DOHH2 (cell line): ENCODE data around the gene ANKMY1.

Experiments used
- H3F3A ChIP-seq: fragments of 200-600 bp; sonication (generic), shearing (Covaris generic); 2 replicates; pipeline ENCODE4 v1.6.0; 2016; ENCODE audit warnings: antibody characterized with exemption, mild to moderate bottlenecking; ENCODE audit not compliant: control insufficient read depth, insufficient read depth
- H3K27ac ChIP-seq: fragments of 200-600 bp; sonication (generic); 2 replicates; pipeline ENCODE4 v1.5.1; 2014; ENCODE audit warnings: low read depth, mild to moderate bottlenecking, low read length, moderate library complexity
- H3K27me3 ChIP-seq: fragments of 200-600 bp; sonication (generic); 2 replicates; pipeline ENCODE4 v1.6.1; 2014; ENCODE audit warnings: mild to moderate bottlenecking, low read length, mixed read lengths; ENCODE audit not compliant: control insufficient read depth
- H3K36me3 ChIP-seq: fragments of 200-600 bp; sonication (generic); 2 replicates; pipeline ENCODE4 v1.6.1; 2014; ENCODE audit warnings: mild to moderate bottlenecking, low read length, moderate library complexity, mixed read lengths; ENCODE audit not compliant: control insufficient read depth
- H3K4me1 ChIP-seq: fragments of 200-600 bp; sonication (generic); 2 replicates; pipeline ENCODE4 v1.6.1; 2014; ENCODE audit warnings: mild to moderate bottlenecking, low read length, mixed read lengths; ENCODE audit not compliant: control insufficient read depth
- H3K4me2 ChIP-seq: fragments of 200-600 bp; sonication (generic); 2 replicates; pipeline ENCODE4 v1.6.0; 2014; ENCODE audit warnings: mild to moderate bottlenecking, low read length, moderate library complexity
- H3K4me3 ChIP-seq: fragments of 200-600 bp; sonication (generic); 2 replicates; pipeline ENCODE4 v1.5.1; 2014; ENCODE audit warnings: mild to moderate bottlenecking, low read length, mixed read lengths
- H3K79me2 ChIP-seq: fragments of 200-600 bp; sonication (generic); 2 replicates; pipeline ENCODE4 v1.6.1; 2014; ENCODE audit warnings: mild to moderate bottlenecking, low read length, mixed read lengths; ENCODE audit not compliant: control insufficient read depth
- H3K9me2 ChIP-seq: fragments of 200-600 bp; sonication (generic); replicated peaks from 2 replicates; pipeline ENCODE4 v1.6.1; 2014; ENCODE audit warnings: mild to moderate bottlenecking, low read length, mixed read lengths; ENCODE audit not compliant: control insufficient read depth
- H3K9me3 ChIP-seq: fragments of 200-600 bp; sonication (generic); 2 replicates; pipeline ENCODE4 v1.6.1; 2014; ENCODE audit warnings: antibody characterized with exemption, low read length, mixed read lengths; ENCODE audit not compliant: control insufficient read depth, insufficient read depth
- H4K20me1 ChIP-seq: fragments of 200-600 bp; sonication (generic); 2 replicates; pipeline ENCODE4 v1.6.0; 2014; ENCODE audit warnings: low read depth, mild to moderate bottlenecking, antibody characterized with exemption, low read length, moderate library complexity; ENCODE audit not compliant: control insufficient read depth, insufficient read depth
- EZH2phosphoT487 ChIP-seq: fragments of 200-600 bp; sonication (generic); IDR thresholded peaks from 2 replicates; pipeline ENCODE4 v1.6.1; 2017; ENCODE audit warnings: borderline replicate concordance, mild to moderate bottlenecking, antibody characterized with exemption, low read length, moderate library complexity, mixed read lengths
- TF ChIP-seq, protein P1 (sequence below): fragments of 200-600 bp; sonication (generic); IDR thresholded peaks from one replicate; pipeline ENCODE4 v1.5.1; 2014; ENCODE audit warnings: antibody characterized with exemption, mild to moderate bottlenecking, low read depth, low read length; ENCODE audit not compliant: poor library complexity, severe bottlenecking

ANKMY1 gene

DNA sequence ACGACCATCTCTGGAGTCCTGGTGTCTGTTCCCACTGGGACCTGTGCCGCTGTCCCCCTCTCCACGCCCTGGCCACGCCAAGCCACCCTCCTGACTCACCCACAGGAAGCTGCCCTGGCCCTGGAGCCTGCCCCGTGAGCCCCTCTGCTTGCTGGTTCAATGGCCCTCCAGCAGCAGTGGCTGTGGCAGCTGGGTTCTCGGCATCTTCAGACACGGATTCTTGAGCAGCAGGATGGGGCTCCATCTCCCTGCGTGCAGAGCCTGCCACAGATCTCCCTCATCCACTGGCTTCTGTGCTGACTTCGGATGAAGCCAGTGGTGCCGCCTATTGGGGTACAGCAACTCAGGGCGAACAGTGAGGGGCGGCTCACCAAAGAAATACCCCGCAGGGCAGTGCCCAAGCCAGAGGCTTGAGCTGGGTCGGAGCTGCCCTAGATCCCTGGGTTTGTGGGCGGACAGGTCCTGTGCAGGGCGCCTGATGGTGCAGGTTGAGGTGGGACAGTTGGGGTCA, 42.7 kb upstream of the ANKMY1 start:
- Histone ChIP-seq H3K4me3 (no peak overlapping the region), H4K20me1 (no peaks in the 10 kb centered on the region), H3F3A (no peaks in the 10 kb centered on the region), H3K9me2 (no peaks in the 10 kb centered on the region), H3K9me3 (no peaks in the 10 kb centered on the region), H3K79me2 (peaks cover 5% of the 10 kb centered on the region; the same call in 1 of the 2 replicates), H3K4me2 (no peak overlapping the region), H3K27ac (no peak overlapping the region), H3K27me3 (no peaks in the 10 kb centered on the region), H3K4me1 (no peaks in the 10 kb centered on the region), H3K36me3 (peaks cover 11% of the 10 kb centered on the region; the same call in 1 of the 2 replicates)
- no peak for TF ChIP-seq EZH2phosphoT487
- TF ChIP-seq, protein P1, sequence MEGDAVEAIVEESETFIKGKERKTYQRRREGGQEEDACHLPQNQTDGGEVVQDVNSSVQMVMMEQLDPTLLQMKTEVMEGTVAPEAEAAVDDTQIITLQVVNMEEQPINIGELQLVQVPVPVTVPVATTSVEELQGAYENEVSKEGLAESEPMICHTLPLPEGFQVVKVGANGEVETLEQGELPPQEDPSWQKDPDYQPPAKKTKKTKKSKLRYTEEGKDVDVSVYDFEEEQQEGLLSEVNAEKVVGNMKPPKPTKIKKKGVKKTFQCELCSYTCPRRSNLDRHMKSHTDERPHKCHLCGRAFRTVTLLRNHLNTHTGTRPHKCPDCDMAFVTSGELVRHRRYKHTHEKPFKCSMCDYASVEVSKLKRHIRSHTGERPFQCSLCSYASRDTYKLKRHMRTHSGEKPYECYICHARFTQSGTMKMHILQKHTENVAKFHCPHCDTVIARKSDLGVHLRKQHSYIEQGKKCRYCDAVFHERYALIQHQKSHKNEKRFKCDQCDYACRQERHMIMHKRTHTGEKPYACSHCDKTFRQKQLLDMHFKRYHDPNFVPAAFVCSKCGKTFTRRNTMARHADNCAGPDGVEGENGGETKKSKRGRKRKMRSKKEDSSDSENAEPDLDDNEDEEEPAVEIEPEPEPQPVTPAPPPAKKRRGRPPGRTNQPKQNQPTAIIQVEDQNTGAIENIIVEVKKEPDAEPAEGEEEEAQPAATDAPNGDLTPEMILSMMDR = no peak

- Histone ChIP-seq H3K27me3 (no peaks in the 10 kb centered on the region), H3K9me3 (no peaks in the 10 kb centered on the region), H4K20me1 (no peaks in the 10 kb centered on the region), H3K9me2 (no peaks in the 10 kb centered on the region), H3K27ac (no peak overlapping the region), H3K79me2 (peaks cover 14% of the 10 kb centered on the region), H3F3A (no peaks in the 10 kb centered on the region), H3K4me3 (no peak overlapping the region), H3K4me2 (no peak overlapping the region), H3K36me3 (peaks cover 11% of the 10 kb centered on the region; the same call in 1 of the 2 replicates), H3K4me1 (no peaks in the 10 kb centered on the region)
- TF ChIP-seq, protein P1 = no peak
- no peak for TF ChIP-seq EZH2phosphoT487
These were observed 41.4 kb upstream of the ANKMY1 start for GRCh38 chr2:240599141-240599583.

GRCh38 chr2:240598311-240598911, 40.6 kb upstream of the ANKMY1 start:
- H3K4me1 ChIP-seq = no peaks in the 10 kb centered on the region
- no peak for TF ChIP-seq EZH2phosphoT487
- TF ChIP-seq, protein P1 = no peak
- H3K9me2 ChIP-seq = no peaks in the 10 kb centered on the region
- no peaks in the 10 kb centered on the region for H4K20me1 ChIP-seq
- no peak overlapping the region for H3K4me2 ChIP-seq
- no peaks in the 10 kb centered on the region for H3K9me3 ChIP-seq
- peaks cover 21% of the 10 kb centered on the region for H3K79me2 ChIP-seq
- no peak overlapping the region for H3K4me3 ChIP-seq
- no peaks in the 10 kb centered on the region for H3F3A ChIP-seq
- no peaks in the 10 kb centered on the region for H3K27me3 ChIP-seq
- H3K27ac ChIP-seq = no peak overlapping the region
- H3K36me3 ChIP-seq = peaks cover 11% of the 10 kb centered on the region; the same call in 1 of the 2 replicates
